ENCODE measurements around the gene CNGA3.

Gene CNGA3

DNA sequence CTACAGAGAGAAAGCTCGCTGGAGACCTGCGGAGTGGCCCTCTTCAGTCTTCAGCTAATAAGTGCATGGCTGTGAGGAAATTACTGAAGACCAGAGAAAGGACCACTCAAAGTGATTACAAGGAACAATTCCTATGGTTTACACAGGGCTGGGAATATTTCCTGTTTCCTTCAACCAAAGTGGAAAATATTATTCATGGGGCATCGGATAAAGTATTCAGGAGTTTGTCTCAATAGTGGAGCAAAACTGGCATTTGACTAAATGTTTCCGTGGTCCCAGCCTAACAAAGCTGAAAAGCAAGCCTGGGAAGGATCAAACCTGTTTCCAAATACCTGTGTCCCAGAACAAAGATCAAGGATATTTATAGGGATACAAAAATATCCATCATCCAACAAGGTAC is 32.0 kb upstream of the CNGA3 start:
- H3K36me3 ChIP-seq (ENCODE audit: control insufficient read depth in 2 of 2, insufficient read depth in 1 of 2, low read length in 2 of 2): no peaks in the 10 kb centered on the region
- H3K27ac ChIP-seq (ENCODE audit: extremely low read depth, low read depth, low read length): no peak overlapping the region
- H3K9me3 ChIP-seq (ENCODE audit: control insufficient read depth, insufficient read depth, low read depth, low read length): no peaks in the 10 kb centered on the region
- ChIA-PET CTCF (no interaction called here), POLR2A (no interaction called here)
- TF ChIP-seq, protein P1, sequence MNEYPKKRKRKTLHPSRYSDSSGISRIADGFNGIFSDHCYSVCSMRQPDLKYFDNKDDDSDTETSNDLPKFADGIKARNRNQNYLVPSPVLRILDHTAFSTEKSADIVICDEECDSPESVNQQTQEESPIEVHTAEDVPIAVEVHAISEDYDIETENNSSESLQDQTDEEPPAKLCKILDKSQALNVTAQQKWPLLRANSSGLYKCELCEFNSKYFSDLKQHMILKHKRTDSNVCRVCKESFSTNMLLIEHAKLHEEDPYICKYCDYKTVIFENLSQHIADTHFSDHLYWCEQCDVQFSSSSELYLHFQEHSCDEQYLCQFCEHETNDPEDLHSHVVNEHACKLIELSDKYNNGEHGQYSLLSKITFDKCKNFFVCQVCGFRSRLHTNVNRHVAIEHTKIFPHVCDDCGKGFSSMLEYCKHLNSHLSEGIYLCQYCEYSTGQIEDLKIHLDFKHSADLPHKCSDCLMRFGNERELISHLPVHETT (tag by site-specific recombination; IDR thresholded peaks at IDR 0.05): no peak
- no peak for TF ChIP-seq ZFP41 (tag by site-specific recombination; IDR thresholded peaks at IDR 0.05; ENCODE audit: borderline replicate concordance)
- TF ChIP-seq, protein P2, sequence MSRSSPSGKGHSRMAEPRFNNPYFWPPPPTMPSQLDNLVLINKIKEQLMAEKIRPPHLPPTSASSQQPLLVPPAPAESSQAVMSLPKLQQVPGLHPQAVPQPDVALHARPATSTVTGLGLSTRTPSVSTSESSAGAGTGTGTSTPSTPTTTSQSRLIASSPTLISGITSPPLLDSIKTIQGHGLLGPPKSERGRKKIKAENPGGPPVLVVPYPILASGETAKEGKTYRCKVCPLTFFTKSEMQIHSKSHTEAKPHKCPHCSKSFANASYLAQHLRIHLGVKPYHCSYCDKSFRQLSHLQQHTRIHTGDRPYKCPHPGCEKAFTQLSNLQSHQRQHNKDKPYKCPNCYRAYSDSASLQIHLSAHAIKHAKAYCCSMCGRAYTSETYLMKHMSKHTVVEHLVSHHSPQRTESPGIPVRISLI (tag by site-specific recombination; IDR thresholded peaks at IDR 0.05): no peak
- no peaks in the 10 kb centered on the region for H3K4me1 ChIP-seq (ENCODE audit: control insufficient read depth, insufficient read depth, low read length)
- no peak overlapping the region for H3K4me3 ChIP-seq (ENCODE audit: low read depth, low read length)

DNA sequence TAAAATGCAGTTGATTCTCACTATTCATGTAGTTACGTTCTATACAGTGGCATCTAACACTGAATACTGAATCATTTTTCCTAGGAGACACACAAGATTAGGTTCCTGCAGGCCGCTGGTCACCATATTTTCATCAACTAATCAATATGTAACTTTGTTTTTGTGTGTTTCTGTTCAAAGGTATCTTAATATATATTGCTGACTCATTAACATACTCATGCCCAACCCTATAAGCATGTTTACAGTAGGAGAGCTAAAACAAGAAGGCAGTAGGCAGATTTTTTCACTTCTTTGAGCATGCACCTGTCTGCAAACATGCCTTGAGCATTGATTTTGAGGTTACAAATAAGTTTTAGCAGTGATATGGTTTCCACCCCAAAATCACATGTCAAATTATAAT is 30.3 kb upstream of the CNGA3 start:
- TF ChIP-seq ZNF350 (tag by site-specific recombination; IDR thresholded peaks at IDR 0.05) (no peak), ZNF184 (tag by site-specific recombination; IDR thresholded peaks at IDR 0.05) (no peak), ZXDB (tag by site-specific recombination; IDR thresholded peaks at IDR 0.05) (no peak), ZSCAN30 (tag by site-specific recombination; IDR thresholded peaks at IDR 0.05) (no peak)
- TF ChIP-seq, protein P3, sequence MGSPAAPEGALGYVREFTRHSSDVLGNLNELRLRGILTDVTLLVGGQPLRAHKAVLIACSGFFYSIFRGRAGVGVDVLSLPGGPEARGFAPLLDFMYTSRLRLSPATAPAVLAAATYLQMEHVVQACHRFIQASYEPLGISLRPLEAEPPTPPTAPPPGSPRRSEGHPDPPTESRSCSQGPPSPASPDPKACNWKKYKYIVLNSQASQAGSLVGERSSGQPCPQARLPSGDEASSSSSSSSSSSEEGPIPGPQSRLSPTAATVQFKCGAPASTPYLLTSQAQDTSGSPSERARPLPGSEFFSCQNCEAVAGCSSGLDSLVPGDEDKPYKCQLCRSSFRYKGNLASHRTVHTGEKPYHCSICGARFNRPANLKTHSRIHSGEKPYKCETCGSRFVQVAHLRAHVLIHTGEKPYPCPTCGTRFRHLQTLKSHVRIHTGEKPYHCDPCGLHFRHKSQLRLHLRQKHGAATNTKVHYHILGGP (tag by site-specific recombination; IDR thresholded peaks at IDR 0.05): no peak
- TF ChIP-seq, protein P4, sequence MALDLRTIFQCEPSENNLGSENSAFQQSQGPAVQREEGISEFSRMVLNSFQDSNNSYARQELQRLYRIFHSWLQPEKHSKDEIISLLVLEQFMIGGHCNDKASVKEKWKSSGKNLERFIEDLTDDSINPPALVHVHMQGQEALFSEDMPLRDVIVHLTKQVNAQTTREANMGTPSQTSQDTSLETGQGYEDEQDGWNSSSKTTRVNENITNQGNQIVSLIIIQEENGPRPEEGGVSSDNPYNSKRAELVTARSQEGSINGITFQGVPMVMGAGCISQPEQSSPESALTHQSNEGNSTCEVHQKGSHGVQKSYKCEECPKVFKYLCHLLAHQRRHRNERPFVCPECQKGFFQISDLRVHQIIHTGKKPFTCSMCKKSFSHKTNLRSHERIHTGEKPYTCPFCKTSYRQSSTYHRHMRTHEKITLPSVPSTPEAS (tag by site-specific recombination; IDR thresholded peaks at IDR 0.05): no peak
- TF ChIP-seq, protein P5, sequence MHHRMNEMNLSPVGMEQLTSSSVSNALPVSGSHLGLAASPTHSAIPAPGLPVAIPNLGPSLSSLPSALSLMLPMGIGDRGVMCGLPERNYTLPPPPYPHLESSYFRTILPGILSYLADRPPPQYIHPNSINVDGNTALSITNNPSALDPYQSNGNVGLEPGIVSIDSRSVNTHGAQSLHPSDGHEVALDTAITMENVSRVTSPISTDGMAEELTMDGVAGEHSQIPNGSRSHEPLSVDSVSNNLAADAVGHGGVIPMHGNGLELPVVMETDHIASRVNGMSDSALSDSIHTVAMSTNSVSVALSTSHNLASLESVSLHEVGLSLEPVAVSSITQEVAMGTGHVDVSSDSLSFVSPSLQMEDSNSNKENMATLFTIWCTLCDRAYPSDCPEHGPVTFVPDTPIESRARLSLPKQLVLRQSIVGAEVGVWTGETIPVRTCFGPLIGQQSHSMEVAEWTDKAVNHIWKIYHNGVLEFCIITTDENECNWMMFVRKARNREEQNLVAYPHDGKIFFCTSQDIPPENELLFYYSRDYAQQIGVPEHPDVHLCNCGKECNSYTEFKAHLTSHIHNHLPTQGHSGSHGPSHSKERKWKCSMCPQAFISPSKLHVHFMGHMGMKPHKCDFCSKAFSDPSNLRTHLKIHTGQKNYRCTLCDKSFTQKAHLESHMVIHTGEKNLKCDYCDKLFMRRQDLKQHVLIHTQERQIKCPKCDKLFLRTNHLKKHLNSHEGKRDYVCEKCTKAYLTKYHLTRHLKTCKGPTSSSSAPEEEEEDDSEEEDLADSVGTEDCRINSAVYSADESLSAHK (tag by site-specific recombination; IDR thresholded peaks at IDR 0.05): no peak
- TF ChIP-seq, protein P6, sequence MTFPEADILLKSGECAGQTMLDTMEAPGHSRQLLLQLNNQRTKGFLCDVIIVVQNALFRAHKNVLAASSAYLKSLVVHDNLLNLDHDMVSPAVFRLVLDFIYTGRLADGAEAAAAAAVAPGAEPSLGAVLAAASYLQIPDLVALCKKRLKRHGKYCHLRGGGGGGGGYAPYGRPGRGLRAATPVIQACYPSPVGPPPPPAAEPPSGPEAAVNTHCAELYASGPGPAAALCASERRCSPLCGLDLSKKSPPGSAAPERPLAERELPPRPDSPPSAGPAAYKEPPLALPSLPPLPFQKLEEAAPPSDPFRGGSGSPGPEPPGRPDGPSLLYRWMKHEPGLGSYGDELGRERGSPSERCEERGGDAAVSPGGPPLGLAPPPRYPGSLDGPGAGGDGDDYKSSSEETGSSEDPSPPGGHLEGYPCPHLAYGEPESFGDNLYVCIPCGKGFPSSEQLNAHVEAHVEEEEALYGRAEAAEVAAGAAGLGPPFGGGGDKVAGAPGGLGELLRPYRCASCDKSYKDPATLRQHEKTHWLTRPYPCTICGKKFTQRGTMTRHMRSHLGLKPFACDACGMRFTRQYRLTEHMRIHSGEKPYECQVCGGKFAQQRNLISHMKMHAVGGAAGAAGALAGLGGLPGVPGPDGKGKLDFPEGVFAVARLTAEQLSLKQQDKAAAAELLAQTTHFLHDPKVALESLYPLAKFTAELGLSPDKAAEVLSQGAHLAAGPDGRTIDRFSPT (tag by site-specific recombination; IDR thresholded peaks at IDR 0.05): no peak
- H3K27ac ChIP-seq (ENCODE audit: extremely low read depth, low read depth, low read length): no peak overlapping the region

DNA sequence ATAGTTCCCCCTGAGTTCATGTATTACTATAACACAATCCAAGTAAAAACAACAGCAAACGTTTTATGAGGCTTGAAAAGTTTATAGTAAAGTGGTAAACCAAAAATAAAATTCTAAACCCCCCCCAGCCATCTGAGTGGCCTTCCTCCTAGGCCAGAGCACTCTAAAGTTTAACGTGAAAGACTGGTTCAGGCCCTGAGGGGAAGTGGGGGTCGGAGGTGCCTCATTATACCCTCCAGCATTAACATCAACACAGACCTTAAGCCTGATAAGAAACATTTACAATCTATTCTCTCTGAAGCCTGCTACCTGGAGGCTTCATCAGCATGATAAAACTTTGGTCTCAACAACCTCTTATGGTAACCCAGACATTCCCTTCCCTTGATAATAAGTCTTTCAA is 29.0 kb upstream of the CNGA3 start:
- ChIA-PET CTCF (no interaction called here), POLR2A (no interaction called here)
- H3K4me3 ChIP-seq (ENCODE audit: low read depth, low read length): no peak overlapping the region
- no peaks in the 10 kb centered on the region for H3K9me3 ChIP-seq (ENCODE audit: control insufficient read depth, insufficient read depth, low read depth, low read length)
- no peak for TF ChIP-seq ZNF658 (tag by site-specific recombination; IDR thresholded peaks at IDR 0.05)
- no peak for TF ChIP-seq ZNF555 (tag by site-specific recombination; conservative IDR thresholded peaks at IDR 0.05)
- TF ChIP-seq IKZF3 (tag by site-specific recombination; IDR thresholded peaks at IDR 0.05): no peak
- TF ChIP-seq ZNF138 (tag by site-specific recombination; IDR thresholded peaks at IDR 0.05; ENCODE audit: borderline replicate concordance): no peak
- no peak for TF ChIP-seq ZNF354C (tag by site-specific recombination; IDR thresholded peaks at IDR 0.05; ENCODE audit: borderline replicate concordance, low read depth)
- no peak for TF ChIP-seq ZNF791 (tag by site-specific recombination; IDR thresholded peaks at IDR 0.05)
- H3K27ac ChIP-seq (ENCODE audit: extremely low read depth, low read depth, low read length): no peak overlapping the region
- no peaks in the 10 kb centered on the region for H3K36me3 ChIP-seq (ENCODE audit: control insufficient read depth in 2 of 2, insufficient read depth in 1 of 2, low read length in 2 of 2)
- no peaks in the 10 kb centered on the region for H3K4me1 ChIP-seq (ENCODE audit: control insufficient read depth, insufficient read depth, low read length)

More for the DNA sequence above, 30.3 kb upstream of the CNGA3 start:
- CTCF ChIA-PET: no interaction called here
- POLR2A ChIA-PET: no interaction called here
- H3K36me3 ChIP-seq (ENCODE audit: control insufficient read depth in 2 of 2, insufficient read depth in 1 of 2, low read length in 2 of 2): no peaks in the 10 kb centered on the region
- H3K4me3 ChIP-seq (ENCODE audit: low read depth, low read length): no peak overlapping the region
- no peaks in the 10 kb centered on the region for H3K9me3 ChIP-seq (ENCODE audit: control insufficient read depth, insufficient read depth, low read depth, low read length)
- H3K4me1 ChIP-seq (ENCODE audit: control insufficient read depth, insufficient read depth, low read length): no peaks in the 10 kb centered on the region
